M059J (cell line): Measurements from ENCODE around the gene BRMS1. TPM values are rescaled to one million over a fixed set of nuclear protein-coding genes. Genes with fewer than 3 reads are reported as not detected.
"Not testable (repeated sequence)": the region's sequence is repeated elsewhere in the genome, so short reads cannot be mapped to it uniquely, and the experiment has no call there.

Source experiments
- DNase-seq: peaks from one replicate; pipeline ENCODE4 v3.0.0-alpha.2; 2012; ENCODE audit warnings: low read depth
- total RNA-seq: library from RNA; depleted of rRNA; stranded (reverse); fragments of >200 nt; shearing (Covaris generic); gene quantifications from 2 replicates; pipeline ENCODE4 v1.2.3, GENCODE V29; 2014

Gene BRMS1
- total RNA-seq, 1 experiment from 2014 or later, result 93.6 TPM

DNA sequence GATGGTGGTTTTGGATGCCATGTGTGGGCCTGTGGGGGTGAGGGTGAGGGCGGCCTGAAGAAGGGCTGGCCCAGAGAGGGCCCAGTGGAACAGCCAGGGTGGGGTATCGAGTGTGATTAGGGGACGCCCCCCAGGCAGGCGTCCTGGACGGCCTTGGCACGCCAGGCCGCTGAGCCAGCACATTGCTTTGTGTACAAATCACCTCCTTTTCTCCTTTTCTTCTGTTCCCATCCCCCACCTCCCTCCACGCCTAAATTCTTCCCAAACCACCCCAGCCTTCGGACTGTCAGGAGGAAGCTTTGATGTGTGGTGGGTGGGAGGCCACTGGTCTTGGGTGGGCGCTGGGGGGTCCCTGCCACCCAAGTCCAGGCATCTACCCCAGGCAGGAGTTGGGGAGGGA, 20.2 kb downstream of the BRMS1 start:
- DNase-seq, result no peak

DNA sequence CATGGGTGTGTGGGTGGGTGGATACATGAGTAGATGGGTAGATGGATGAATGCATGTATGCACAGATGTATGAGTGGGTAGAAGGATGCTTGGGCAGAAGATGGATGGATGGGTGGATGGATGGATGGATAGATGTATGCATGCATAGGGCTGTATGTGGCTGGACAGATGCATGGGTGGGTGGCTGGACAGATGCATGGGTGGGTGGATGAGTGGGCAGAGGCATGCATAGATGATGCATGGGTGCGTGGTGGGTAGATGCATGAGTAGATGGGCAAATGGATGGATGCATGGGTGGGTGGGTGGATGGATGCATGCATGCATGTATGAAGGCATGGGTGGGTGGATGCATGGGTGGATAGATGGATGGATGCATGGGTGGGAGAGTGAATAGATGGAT, 21.2 kb downstream of the BRMS1 start:
- no peak for DNase-seq

DNA sequence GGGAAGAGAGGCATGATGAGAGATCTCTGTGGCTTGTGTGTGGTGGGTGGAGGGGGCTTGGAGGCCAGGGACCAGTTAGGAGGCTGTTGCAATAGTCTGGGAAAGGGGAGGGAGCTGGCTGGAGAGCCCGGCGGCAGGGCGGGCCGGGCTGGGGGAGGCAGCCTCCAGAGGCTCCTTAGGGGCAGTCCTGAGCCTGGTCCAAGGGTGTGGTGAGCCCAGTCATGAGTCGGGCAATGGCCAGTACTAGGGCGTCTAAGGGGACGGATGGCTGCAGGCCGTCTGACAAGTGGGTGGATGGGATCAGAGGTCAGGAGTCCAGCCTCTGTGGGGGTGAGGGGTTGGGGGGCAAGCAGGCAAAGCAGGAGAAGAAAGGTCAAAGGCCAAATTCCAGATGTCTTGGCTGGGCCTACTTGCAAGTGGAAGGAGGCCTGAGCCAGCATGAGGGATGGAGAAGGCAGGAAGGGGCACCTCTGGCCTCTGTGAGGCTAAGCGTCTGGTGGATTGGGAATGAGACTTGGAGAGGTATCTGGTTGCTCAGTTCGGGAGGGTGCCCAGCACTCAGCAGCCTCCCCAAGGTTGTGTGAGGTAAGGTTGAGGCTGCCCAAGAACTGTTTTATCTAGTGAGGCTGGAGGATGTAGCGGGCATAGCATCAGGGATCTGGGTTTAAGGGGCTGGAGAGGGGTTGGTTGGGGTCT, 22.0 kb downstream of the BRMS1 start:
- DNase-seq, result no peak

DNA sequence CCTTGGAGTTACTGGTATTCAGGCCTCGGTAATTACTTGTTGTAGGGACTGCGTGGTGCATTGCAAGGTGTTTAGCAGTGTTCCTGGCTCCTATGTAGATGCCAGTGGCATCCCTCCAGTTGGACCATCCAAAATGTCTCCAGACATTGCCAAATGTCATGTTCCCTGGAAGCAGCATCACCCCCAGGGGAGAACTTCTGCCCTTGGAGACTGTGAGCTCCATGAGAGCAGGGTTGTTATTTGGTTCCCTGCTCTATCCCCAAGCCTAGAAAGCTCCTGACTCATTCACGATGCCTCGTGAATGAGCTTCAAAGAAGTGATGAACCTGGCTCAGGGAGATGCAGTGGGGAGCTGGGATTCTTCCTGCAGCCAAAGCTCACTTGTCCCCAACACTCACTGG, 23.3 kb downstream of the BRMS1 start:
- DNase-seq, result no peak

DNA sequence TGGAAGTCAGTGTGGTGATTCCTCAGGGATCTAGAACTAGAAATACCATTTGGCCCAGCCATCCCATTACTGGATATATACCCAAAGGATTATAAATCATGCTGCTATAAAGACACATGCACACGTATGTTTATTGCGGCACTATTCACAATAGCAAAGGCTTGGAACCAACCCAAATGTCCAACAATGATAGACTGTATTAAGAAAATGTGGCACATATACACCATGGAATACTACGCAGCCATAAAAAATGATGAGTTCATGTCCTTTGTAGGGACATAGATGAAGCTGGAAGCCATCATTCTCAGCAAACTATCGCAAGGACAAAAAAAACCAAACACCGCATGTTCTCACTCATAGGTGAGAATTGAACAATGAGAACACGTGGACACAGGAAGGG, 24.2 kb downstream of the BRMS1 start:
- not testable (repeated sequence) for DNase-seq

DNA sequence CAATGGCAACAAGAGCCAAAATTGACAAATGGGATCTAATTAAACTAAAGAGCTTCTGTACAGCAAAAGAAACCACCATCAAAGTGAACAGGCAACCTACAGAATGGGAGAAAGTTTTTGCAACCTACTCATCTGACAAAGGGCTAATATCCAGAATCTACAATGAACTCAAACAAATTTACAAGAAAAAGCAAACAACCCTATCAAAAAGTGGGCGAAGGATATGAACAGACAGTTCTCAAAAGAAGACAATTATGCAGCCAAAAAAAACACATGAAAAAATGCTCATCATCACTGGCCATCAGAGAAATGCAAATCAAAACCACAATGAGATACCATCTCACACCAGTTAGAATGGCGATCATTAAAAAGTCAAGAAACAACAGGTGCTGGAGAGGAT, 24.6 kb downstream of the BRMS1 start:
- not testable (repeated sequence) for DNase-seq

DNA sequence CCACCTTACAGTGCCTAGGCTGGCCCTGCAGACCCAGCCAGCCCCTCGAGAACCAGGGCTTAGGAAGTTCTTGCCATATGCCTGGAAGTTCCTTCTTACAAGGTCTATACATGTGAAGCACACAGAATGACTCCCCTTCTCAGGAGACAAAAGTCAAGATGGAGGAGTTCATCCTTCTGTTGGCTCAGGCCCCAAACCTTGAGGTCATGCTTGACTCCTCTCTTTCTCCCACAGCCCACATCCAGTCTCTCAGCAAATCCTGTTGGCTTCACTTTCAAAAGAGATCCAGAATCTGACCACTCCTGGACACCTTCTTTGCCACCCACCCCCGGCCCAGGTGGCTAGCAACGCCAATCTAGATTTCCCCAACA, 26.3 kb downstream of the BRMS1 start:
- DNase-seq, result no peak

DNA sequence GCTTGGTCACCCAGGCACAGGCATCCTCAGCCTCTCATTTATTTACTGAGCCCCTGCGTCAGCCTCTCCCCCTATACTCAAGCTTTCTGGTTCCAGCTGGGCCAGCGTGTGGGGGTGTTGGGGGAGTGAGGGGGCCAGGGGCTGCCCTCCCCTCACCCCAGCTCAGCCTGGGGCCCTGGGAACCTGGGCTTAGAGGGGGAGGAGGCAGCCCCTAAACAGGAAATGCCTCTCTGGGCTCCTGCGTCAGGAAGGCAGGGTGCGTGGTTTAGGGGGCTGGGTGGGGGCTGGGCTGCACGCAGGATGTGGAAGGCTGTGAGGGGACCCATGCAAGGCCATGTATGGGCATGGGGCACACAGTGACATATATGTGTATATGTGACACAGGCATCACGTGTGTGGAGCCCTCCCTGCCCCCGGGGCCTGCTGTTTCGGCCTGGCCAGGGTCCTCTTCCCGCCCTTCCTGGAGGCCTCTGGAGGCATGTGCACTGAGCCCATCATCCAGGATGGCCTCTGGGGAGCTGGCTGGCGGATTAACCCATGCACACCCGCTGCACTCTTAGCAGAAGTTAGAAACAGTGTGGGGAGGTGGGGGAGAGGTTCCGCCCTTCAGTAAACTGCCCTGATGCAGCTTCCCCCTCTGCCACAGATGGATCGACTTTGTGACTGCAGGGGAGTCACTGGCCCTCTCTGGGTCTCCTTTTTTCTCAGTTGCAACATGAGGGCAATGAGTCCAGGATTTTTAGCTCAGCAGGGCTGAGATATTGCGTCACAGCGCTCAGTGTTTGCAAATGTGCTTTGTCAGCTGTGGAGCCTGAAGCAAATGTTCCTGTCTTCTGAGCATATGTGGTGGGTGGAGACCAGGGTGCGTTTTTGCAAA, 26.9 kb downstream of the BRMS1 start:
- DNase-seq, result no peak

DNA sequence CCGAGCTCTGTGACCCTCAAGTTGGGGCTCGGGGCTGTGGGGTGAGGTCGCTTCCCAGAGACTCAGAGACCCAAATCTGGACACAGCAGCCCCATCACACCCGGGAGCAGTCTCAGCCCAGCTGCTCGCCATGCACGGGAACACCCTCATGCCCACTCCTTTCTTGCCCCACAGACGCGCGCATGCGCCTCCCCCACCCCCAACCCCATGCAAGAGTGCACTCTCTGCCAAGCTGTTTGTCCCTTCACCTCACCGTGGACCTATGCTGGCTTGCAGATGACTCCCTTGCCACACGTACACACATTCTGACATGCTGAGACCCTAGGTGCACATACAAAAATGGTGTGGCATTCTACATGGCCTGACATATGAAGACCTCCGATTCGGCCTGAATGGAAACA, 27.6 kb downstream of the BRMS1 start:
- no peak for DNase-seq

DNA sequence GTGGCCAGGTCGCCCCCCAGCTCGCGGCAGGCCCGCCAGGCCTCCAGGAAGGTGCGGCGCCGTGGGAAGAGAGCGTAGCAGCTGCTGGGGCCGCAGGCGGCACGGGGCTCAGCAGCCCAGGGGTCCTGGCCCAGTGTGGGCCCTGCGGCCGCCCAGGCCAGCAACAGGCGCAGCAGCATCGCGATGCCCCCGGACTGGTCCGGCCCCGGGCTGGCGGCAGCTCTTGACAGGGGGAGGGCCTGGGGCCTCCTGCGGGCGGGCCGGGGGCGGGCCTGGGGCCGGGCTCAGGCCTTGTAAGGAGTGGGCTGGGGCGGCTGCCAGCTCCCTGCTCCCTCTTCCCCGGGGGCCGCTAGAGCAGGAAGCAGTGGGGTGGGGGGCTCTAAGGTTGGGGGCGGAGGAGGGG, 28.1 kb downstream of the BRMS1 start, which contains the start of gene CD248:
Gene CD248 (minus strand): TSS at position 196 of the 403 bp plus-strand sequence. CDS start 17 bp downstream, at position 179.
- no peak for DNase-seq

DNA sequence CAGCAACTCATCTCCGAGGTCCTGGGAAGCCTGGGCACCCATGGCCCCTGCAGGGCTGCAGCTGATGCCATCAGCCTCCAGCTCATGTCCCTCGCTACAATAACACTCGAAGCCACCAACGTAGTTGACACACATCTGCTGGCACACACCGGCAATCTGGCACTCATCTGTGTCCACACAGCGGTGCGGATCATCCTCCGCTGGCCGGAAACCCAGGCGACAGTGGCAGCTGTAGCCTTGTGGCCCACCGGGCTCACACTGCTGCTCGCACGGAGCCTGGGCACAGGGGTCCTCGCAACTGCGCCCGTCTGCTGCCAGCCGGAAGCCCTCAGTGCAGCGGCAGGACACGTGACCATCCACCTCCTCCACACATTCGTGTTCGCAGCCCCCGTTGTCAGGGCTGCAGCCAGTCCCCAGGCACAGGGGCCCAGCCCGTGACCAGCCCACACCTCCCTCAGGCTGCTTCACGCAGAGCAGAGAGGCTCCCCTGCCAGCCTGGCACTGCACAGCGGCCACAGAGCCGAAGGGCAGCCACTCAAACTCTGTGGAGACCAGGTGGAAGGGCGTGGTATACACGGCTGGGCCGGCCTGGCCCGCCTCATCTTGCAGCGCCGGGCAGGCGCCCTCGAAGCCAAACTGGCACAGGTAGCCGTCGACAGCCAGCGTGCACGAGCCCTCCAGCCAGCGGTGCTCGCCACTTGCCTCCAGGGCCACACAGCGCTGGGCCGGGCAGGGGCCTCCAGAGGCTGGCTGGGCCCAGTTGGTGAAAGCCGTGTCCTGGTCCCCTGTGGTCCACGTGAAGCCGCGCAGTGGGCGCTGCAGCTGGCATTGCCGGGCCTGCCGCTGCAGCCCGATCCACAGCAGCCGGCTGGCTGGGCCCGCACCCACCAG, 28.7 kb downstream of the BRMS1 start:
- no peak for DNase-seq

DNA sequence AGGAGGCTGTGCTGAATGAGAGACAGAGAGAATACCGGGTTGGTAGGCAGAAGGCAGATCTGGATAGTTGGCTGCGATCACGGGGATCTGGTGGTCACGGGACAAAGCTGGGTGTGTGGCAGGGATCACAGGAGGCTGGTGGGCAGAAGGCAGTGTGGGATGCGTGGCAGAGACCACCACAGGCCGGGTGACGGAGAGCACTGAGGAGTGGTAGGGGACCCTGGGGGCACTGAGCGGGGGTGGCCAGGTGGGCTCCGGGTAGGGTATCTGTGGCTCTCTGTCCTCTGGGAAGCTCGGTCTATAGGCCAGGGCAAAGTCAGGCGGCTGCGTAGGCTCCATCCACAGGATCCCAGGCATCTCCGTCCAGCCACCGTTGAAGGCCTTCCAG, 29.4 kb downstream of the BRMS1 start:
- no peak for DNase-seq

DNA sequence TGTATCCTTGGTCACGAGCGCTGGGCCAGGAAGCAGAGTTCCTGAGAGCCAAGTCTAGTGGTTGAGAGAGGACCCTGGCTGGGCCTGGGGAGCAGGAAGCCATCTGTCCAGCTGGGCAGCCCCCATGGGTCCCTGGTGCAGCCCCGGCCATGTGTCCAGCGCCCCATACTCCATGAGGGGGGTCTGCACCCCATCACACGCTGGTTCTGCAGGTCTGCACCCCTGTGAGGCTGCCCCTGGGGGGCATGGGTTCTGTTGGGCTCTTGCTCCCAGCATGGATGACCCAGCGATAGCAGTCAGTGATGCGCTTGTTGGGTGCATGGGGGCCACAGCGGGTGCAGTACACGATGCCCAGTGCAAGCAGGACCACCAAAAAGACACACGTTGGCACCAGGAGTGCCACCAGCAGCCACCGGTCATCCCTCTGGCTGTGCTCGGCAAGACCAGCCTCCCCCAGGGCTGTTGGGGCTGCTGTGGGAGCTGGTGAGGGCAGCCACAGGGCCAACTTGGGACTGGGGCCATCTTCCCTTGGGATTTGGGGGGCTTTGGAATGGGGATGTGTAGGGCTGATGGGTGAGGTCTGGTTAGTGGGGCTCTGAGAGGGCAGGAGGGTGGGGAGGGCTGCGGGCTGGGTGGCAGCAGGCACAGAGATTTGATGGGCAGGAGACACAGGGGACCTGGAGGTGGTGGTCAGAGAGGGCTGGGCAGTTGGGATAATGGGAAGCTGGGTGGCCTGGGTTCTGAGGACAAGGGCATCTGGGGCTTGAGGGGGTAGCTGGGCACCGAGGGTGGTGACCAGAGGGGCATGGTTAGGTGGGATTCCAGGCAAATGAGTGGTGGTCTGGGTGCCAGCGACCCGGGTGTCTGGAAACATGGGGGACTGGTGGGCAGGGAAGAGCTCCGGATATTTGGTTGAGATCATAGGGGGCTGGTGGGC, 30.1 kb downstream of the BRMS1 start:
- no peak for DNase-seq

DNA sequence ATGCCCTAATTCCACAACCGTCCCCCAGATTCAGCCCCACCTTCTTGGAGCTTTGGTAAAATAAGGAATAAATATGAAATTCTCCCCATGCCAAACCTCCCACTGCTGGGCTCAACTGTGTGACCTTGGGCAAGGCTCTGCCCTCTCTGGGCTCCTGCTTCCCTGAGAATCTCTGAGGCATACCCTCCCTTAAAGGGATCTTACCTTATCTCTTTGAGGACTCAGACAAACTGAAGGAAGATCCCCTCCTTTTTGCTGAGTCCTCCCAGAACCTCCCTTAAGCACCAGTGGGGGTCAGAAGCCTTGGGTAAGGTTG, 30.8 kb downstream of the BRMS1 start:
- DNase-seq, result no peak

DNA sequence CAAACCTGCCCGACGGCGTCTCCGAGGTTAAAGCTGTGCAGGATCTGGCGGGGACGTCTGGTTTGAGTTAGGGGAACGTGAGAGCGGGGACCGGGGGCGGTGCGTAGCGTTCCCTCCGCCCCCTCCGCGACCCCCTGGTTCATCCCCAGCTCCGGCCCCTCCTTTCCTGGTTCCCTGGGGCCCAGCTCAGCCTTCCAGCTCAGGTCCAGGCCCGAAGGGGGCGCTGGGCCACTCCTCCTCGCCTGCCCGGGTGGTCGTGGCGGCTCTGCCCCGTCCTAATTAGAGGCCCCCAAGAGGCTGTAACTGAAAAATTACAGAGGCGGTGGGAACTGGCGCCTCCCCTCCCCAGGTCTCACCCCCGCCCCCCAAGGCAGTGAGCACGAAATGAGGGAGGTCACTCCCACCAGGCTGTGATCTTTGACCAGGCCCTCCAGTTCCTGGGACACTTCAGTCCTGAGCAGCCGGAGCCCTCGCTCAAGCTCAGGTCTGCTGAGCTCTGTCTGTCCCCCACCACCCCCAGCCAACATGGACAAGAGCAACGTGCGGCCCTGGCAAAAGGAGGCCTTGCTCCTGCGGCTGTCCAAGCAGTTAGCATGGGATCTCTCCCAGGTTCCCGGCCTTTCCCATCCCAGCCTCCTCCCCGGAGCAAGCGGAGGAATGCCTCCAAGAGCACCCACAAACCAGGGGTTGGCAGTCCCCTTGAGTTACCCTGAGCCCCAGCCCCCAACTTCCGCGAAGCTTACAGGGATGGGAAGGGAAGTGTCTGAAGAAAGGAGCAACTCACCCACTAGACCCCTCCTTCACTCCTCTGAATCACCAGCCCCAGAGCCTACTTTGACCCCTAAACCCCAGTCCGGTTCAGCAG, 31.4 kb downstream of the BRMS1 start:
- DNase-seq, result no peak

DNA sequence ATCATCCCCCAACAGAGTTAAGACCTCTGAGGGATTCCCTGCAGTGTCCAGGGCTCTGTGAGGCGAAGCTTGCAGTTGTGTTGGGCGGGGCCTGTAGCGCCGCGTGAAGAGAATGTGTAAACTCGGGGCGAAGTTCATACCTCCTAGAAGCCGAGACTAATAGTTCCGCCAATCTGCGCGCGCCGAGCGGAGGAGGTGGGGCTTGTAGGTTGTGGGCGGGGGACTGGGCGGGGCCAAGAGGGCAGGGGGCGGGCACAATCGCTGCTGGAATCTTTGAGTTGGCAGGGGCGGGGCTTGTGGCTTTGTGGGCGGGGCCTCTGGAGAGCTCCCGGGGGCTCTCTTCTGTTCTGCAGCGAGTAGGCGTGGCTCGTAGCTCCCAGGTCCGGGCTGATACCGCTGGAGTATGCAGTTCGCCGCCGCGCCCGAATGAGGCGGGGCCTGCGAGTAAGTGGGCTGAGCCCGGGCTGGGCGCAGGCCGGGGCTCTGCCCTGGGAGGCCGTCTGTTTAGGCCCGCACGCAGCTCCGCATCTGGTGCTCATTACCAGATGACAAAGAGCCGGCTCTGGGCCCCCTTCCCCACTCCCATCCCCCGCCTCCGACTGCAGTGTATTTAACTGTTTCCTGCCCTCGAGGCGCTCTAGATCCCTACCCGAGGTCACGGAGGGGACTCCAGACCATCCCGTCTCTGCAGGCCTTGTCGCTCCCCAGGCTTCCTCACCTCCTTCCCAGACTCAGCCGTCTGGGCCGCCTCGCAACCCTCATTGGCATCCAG, 32.2 kb downstream of the BRMS1 start:
- peak; percentile 97 for DNase-seq

DNA sequence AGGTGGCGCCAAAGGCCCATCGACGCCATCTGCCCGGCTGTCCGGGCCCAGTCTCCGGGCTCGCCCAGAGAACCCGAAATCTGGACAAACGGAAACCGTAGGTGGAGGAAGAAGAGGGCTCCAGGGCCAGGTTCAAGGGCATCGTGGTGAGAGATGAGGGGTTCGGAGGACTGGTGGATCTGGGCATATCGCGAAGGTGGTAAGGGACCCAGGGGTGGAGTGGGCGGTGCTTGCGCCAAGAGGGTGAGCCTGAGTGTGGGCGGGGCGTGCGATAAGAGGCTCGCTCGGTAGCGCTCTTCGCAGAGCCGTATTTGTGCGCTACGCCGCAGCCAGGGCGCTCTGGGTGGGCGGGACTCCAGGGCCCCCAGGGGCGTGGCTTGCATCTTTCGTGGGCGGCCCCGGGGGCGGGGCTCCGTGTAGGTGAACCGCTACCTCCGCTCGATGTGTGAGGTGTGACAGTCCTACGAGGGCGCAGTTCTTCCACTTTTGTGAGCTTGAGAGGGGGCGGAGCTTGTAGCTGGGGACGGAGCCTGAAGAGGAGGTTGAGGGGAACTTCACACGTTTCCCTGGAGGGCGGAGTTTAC, 32.8 kb downstream of the BRMS1 start:
- DNase-seq, result peak; percentile 93

DNA sequence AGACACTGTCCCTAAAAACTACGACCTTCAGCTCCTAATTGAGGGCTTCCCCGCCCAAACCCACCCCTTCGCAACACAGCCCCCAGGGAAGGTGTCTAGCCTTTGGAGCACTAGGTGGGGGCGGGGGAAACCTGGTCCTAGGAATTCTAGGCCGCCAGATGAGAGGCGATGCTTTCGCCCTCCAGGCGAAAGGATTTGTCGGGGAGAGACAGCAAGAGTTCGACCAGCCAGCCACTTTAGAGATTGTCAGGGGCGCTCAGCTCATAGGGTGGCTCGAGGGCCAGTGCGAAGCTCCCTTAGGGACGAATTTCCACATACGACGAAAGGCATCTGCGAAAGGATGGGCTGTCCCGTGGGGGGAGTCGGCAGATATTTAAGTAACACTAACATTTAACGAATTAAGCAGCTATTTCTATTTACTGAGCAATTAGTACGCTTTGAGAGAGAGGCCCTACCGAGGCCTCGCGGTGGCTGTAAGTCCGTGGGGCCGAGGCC, 33.4 kb downstream of the BRMS1 start:
- no peak for DNase-seq
